Non-pigmented ciliary epithelial cell (primary cell): ENCODE measurements around the gene EPB41L1.

Source experiments
- DNase-seq: peaks from one replicate; pipeline ENCODE4 v3.0.0-alpha.2; 2010; ENCODE audit warnings: low read depth

The EPB41L1 gene

GRCh38 chr20:36281785-36282380 lies 127.3 kb downstream of the EPB41L1 start:
- DNase-seq = no peak
